Peyer's patch (tissue), 4 donors: ENCODE data around the gene DCBLD2. TPM values are rescaled to one million over a fixed set of nuclear protein-coding genes. Genes with fewer than 3 reads are reported as not detected.

ENCODE experiments used
- DNase-seq, 3 donors: peaks; one replicate each; pipeline ENCODE4 v3.0.0-alpha.2; 2017 to 2019
- H3K27ac ChIP-seq, 4 donors: fragments of 200-600 bp; sonication (generic); one replicate each; pipeline ENCODE4 v1.5.1; 2016 to 2019
- H3K27me3 ChIP-seq, 2 donors: fragments of 200-600 bp; sonication (generic); one replicate each; pipeline ENCODE4 v1.5.1; 2019
- H3K36me3 ChIP-seq, 3 donors: fragments of 200-600 bp; sonication (generic); one replicate each; pipeline ENCODE4 v1.5.1; 2016 to 2019
- H3K4me1 ChIP-seq, 4 donors: fragments of 200-600 bp; sonication (generic); one replicate each; pipeline ENCODE4 v1.5.1; 2016 to 2019
- H3K4me3 ChIP-seq, 4 donors: fragments of 200-600 bp; sonication (generic); 1 replicate in 3 of 4; 2 replicates in 1 of 4; pipeline ENCODE4 v1.5.1; 2016 to 2019; ENCODE audit warnings: mild to moderate bottlenecking in 1 of 4
- H3K9me3 ChIP-seq, 4 donors: fragments of 200-600 bp; sonication (generic); one replicate each; pipeline ENCODE4 v1.5.1; 2016 to 2019; ENCODE audit warnings: mild to moderate bottlenecking in 1 of 4
- CTCF ChIP-seq, 6 experiments: fragments of 450-650 bp in 4 of 6; fragments of 200-600 bp in 2 of 6; sonication (generic) in 1 of 6; IDR thresholded peaks; one replicate each; pipeline ENCODE4 v1.5.1; 2017 to 2019; ENCODE audit warnings: antibody characterized with exemption in 6 of 6, mild to moderate bottlenecking in 3 of 6, moderate library complexity in 1 of 6
- POLR2A ChIP-seq, 2 donors: fragments of 450-650 bp; IDR thresholded peaks; one replicate each; pipeline ENCODE4 v1.5.1; 2017; ENCODE audit warnings: antibody characterized with exemption in 2 of 2, mild to moderate bottlenecking in 2 of 2, moderate library complexity in 2 of 2
- total RNA-seq, 4 donors: library from RNA; depleted of rRNA; stranded (reverse); fragments of >200 nt; gene quantifications; one replicate each; pipeline ENCODE4 v1.1.0, GENCODE V29; 2016

DCBLD2 gene
- total RNA-seq, 4 donors from 2014 or later = 4.8 to 9.1 (median 7.0) TPM

- Histone ChIP-seq H3K9me3 (no peaks in the 10 kb centered on the region), H3K27me3 (no peaks in the 10 kb centered on the region), H3K27ac (no peak overlapping the region), H3K4me3 (no peak overlapping the region), H3K4me1 (no peaks in the 10 kb centered on the region), H3K36me3 (no peaks in the 10 kb centered on the region)
- DNase-seq = no peak
- no peak for TF ChIP-seq POLR2A (IDR thresholded peaks at IDR 0.05)
- TF ChIP-seq CTCF (IDR thresholded peaks at IDR 0.05) = no peak
Observed at GRCh38 chr3:98769448-98769847, 132.0 kb downstream of the DCBLD2 start.

GRCh38 chr3:98768961-98769360, 132.5 kb downstream of the DCBLD2 start:
- TF ChIP-seq POLR2A (IDR thresholded peaks at IDR 0.05) (no peak), CTCF (IDR thresholded peaks at IDR 0.05) (no peak)
- H3K27me3 ChIP-seq = no peaks in the 10 kb centered on the region
- H3K9me3 ChIP-seq = no peaks in the 10 kb centered on the region
- H3K4me1 ChIP-seq = no peaks in the 10 kb centered on the region
- H3K27ac ChIP-seq = no peak overlapping the region
- no peak overlapping the region for H3K4me3 ChIP-seq
- DNase-seq = no peak
- no peaks in the 10 kb centered on the region for H3K36me3 ChIP-seq

- DNase-seq = no peak
- no peaks in the 10 kb centered on the region for H3K4me1 ChIP-seq
Observed at GRCh38 chr3:98766924-98767323, 134.6 kb downstream of the DCBLD2 start.

GRCh38 chr3:98765721-98766120, 135.8 kb downstream of the DCBLD2 start:
- Histone ChIP-seq H3K27ac (no peak overlapping the region), H3K36me3 (no peaks in the 10 kb centered on the region), H3K9me3 (no peaks in the 10 kb centered on the region), H3K4me3 (no peak overlapping the region), H3K4me1 (no peaks in the 10 kb centered on the region), H3K27me3 (no peaks in the 10 kb centered on the region)
- no peak for TF ChIP-seq POLR2A (IDR thresholded peaks at IDR 0.05)
- TF ChIP-seq CTCF (IDR thresholded peaks at IDR 0.05) = no peak
- DNase-seq = no peak

More at GRCh38 chr3:98766924-98767323, 134.6 kb downstream of the DCBLD2 start:
- TF ChIP-seq CTCF (IDR thresholded peaks at IDR 0.05) = no peak
- no peak for TF ChIP-seq POLR2A (IDR thresholded peaks at IDR 0.05)
- no peaks in the 10 kb centered on the region for H3K27me3 ChIP-seq
- H3K27ac ChIP-seq = no peak overlapping the region
- no peaks in the 10 kb centered on the region for H3K9me3 ChIP-seq
- no peak overlapping the region for H3K4me3 ChIP-seq
- H3K36me3 ChIP-seq = no peaks in the 10 kb centered on the region

GRCh38 chr3:98764472-98764884, 137.0 kb downstream of the DCBLD2 start:
- H3K27ac ChIP-seq = no peak overlapping the region
- H3K27me3 ChIP-seq = no peaks in the 10 kb centered on the region
- peak overlapping the region in 1 of 4 donors; percentile 18 for H3K4me3 ChIP-seq

More at GRCh38 chr3:98764472-98764884, 137.0 kb downstream of the DCBLD2 start:
- no peaks in the 10 kb centered on the region for H3K9me3 ChIP-seq
- DNase-seq = no peak
- H3K36me3 ChIP-seq = no peaks in the 10 kb centered on the region
- no peak for TF ChIP-seq CTCF (IDR thresholded peaks at IDR 0.05)
- TF ChIP-seq POLR2A (IDR thresholded peaks at IDR 0.05) = no peak
- H3K4me1 ChIP-seq = no peaks in the 10 kb centered on the region
